RWPE1 (cell line): Measurements from ENCODE around the gene TWIST2.

ENCODE experiments used
- CTCF ChIA-PET: fragments of 350-600 bp; sonication (Branson Sonifier 250); formaldehyde crosslinking; extraction: SDS; loops from one replicate; lab custom pipeline; 2021; lab: Yijun Ruan, JAX
- POLR2A ChIA-PET: fragments of 400-600 bp; formaldehyde crosslinking; extraction: SDS; loops from one replicate; lab custom pipeline; 2020; ENCODE audit warnings: antibody characterized with exemption; ENCODE audit not compliant: low non-redundant PET; lab: Yijun Ruan, JAX
- DNase-seq: peaks from one replicate; pipeline ENCODE4 v3.0.0; 2012; ENCODE audit warnings: low spot score
- H3K27ac ChIP-seq: fragments of 450-650 bp; 2 replicates; pipeline ENCODE4 v1.5.1; 2017
- CTCF ChIP-seq: fragments of 450-650 bp; conservative IDR thresholded peaks from 2 replicates; pipeline ENCODE4 v1.5.1; 2017; ENCODE audit warnings: low read depth, mild to moderate bottlenecking

TWIST2 gene

GRCh38 chr2:238853721-238854120, 5.8 kb downstream of the TWIST2 start:
- ChIA-PET POLR2A (interaction anchor here (0.6 kb wide), 1 partner anchor 1071 kb away, joined by 4 read pairs; no protein-coding TSS in a partner anchor), CTCF (no interaction called here)
- H3K27ac ChIP-seq: no peak overlapping the region
- no peak for TF ChIP-seq CTCF
- no peak for DNase-seq

GRCh38 chr2:238854246-238854645, 6.4 kb downstream of the TWIST2 start:
- DNase-seq: no peak
- no peak overlapping the region for H3K27ac ChIP-seq
- no peak for TF ChIP-seq CTCF
- CTCF ChIA-PET: no interaction called here
- POLR2A ChIA-PET: interaction anchor here (0.6 kb wide), 1 partner anchor 1071 kb away, joined by 4 read pairs; no protein-coding TSS in a partner anchor

GRCh38 chr2:238854699-238855229, 6.9 kb downstream of the TWIST2 start:
- no peak for DNase-seq
- POLR2A ChIA-PET: no interaction called here
- H3K27ac ChIP-seq: no peak overlapping the region
- TF ChIP-seq CTCF: no peak
- CTCF ChIA-PET: no interaction called here

- no peak for TF ChIP-seq CTCF
- DNase-seq: no peak
- ChIA-PET CTCF (interaction anchor here (0.6 kb wide), 1 partner anchor 148 kb away, joined by 4 read pairs; no protein-coding TSS in a partner anchor), POLR2A (no interaction called here)
- no peak overlapping the region for H3K27ac ChIP-seq
These were observed 7.4 kb downstream of the TWIST2 start for GRCh38 chr2:238855299-238855698.

- no peak for TF ChIP-seq CTCF
- ChIA-PET POLR2A (no interaction called here), CTCF (no interaction called here)
- H3K27ac ChIP-seq: no peak overlapping the region
- no peak for DNase-seq
These were observed 8.2 kb downstream of the TWIST2 start for GRCh38 chr2:238855891-238856580.

GRCh38 chr2:238856713-238857567, 9.1 kb downstream of the TWIST2 start:
- no peak for DNase-seq
- peak overlapping the region; percentile 13; the same call in 1 of the 2 replicates for H3K27ac ChIP-seq
- POLR2A ChIA-PET: no interaction called here
- CTCF ChIA-PET: interaction anchor here (0.6 kb wide), 1 partner anchor 488 kb away, joined by 5 read pairs; no protein-coding TSS in a partner anchor
- TF ChIP-seq CTCF: no peak
